Spleen (tissue), 11 donors: ENCODE results near the gene CDK3. TPM values are rescaled to one million over a fixed set of nuclear protein-coding genes. Genes with fewer than 3 reads are reported as not detected.
A peak's percentile ranks its signal among the peaks of the same experiment; 100 is the strongest.

Experiments
- DNase-seq: peaks from one replicate; pipeline ENCODE4 v3.0.0-alpha.2; 2020
- H3K27ac ChIP-seq, 8 donors: fragments of 200-600 bp; sonication (generic) in 7 of 8; 1 replicate in 4 of 8; 2 replicates in 4 of 8; pipeline versions ENCODE4 v1.5.0 to v1.8.0; 2016 to 2021; ENCODE audit warnings: inconsistent platforms in 4 of 8, mild to moderate bottlenecking in 4 of 8, moderate library complexity in 1 of 8
- H3K27me3 ChIP-seq, 7 donors: fragments of 200-600 bp; sonication (generic) in 6 of 7; replicated peaks in 1 of 7; 1 replicate in 4 of 7; 2 replicates in 3 of 7; pipeline versions ENCODE4 v1.5.0 to v1.8.0; 2016 to 2021; ENCODE audit warnings: inconsistent platforms in 3 of 7, mild to moderate bottlenecking in 1 of 7
- H3K36me3 ChIP-seq, 6 donors: fragments of 200-600 bp; sonication (generic) in 5 of 6; 1 replicate in 4 of 6; 2 replicates in 2 of 6; pipeline versions ENCODE4 v1.5.0 to v1.8.0; 2016 to 2021; ENCODE audit warnings: inconsistent platforms in 2 of 6
- H3K4me1 ChIP-seq, 6 donors: fragments of 200-600 bp; sonication (generic) in 5 of 6; 1 replicate in 3 of 6; 2 replicates in 3 of 6; pipeline versions ENCODE4 v1.5.0 to v1.8.0; 2016 to 2021; ENCODE audit warnings: inconsistent platforms in 3 of 6
- H3K4me3 ChIP-seq, 8 donors: fragments of 200-600 bp; sonication (generic) in 7 of 8; 1 replicate in 4 of 8; 2 replicates in 4 of 8; pipeline versions ENCODE4 v1.5.0 to v1.8.0; 2016 to 2021; ENCODE audit warnings: inconsistent platforms in 4 of 8, mild to moderate bottlenecking in 4 of 8, moderate library complexity in 2 of 8
- H3K9me3 ChIP-seq, 8 donors: fragments of 200-600 bp; sonication (generic) in 7 of 8; 1 replicate in 4 of 8; 2 replicates in 4 of 8; pipeline versions ENCODE4 v1.5.0 to v1.8.0; 2016 to 2021; ENCODE audit warnings: inconsistent platforms in 4 of 8
- POLR2A ChIP-seq, 3 donors: fragments of 450-650 bp; IDR thresholded peaks; one replicate each; pipeline ENCODE4 v1.5.1; 2017; ENCODE audit warnings: antibody characterized with exemption in 3 of 3, mild to moderate bottlenecking in 1 of 3
- POLR2AphosphoS5 ChIP-seq, 3 donors: sonication (generic); formaldehyde crosslinking; IDR thresholded peaks; one replicate each; pipeline ENCODE4 v1.5.1; 2017; ENCODE audit warnings: antibody characterized with exemption in 3 of 3
- WGBS, 5 donors: extraction: QIAGEN DNeasy Blood & Tissue Kit in 3 of 5; methylation state at CpG; one replicate each; pipeline versions ENCODE4 v1.1.5 to v1.1.7; 2013 to 2018; 5-methylcytosine and 5-hydroxymethylcytosine counted together
- intact Hi-C: fragments of 100-400 bp; cut with DNase I; formaldehyde crosslinking; loops from one replicate; pipeline ENCODE4 v1.15.0; 2023; ENCODE audit warnings: low total_unique reads
- polyA plus RNA-seq, 3 donors: library from polyadenylated mRNA; stranded (reverse); fragments of 200-250 nt; gene quantifications; one replicate each; pipeline ENCODE4 v1.2.1, GENCODE V29; 2013
- total RNA-seq, 7 donors: library from RNA; depleted of rRNA in 3 of 7; stranded (reverse); fragments of >200 nt in 3 of 7; fragmentation: NEBNext Ultra II Directional in 4 of 7; extraction: Animal tissue kit (Norgen Biotek cat#: 25700) in 4 of 7; gene quantifications; one replicate each; pipeline versions ENCODE4 v1.1.0 to v1.2.1, GENCODE V29; 2016 to 2021
- TF ChIP-seq, protein P1 (sequence below), 11 experiments: fragments of 200-600 bp in 7 of 11; fragments of 450-650 bp in 4 of 11; sonication (generic) in 4 of 11; IDR thresholded peaks in 8 of 11; conservative IDR thresholded peaks in 3 of 11; 1 replicate in 7 of 11; 2 replicates in 4 of 11; pipeline versions ENCODE4 v1.4.0 to v1.8.0; 2016 to 2021; ENCODE audit warnings: antibody characterized with exemption in 11 of 11, inconsistent platforms in 4 of 11, mild to moderate bottlenecking in 1 of 11
- donor health status: healthy with polysubstance abuse.
- donor health status: DM: no; HTN: no; CAD: no; lungs with moderate emphysema.
- donor health status: DM: no; HTN: no; CAD: no.
- donor health status: Bipolar disorder and iron deficiency.
- donor health status: healthy.
- donor health status: DM: no; HTN: no; CAD: no.
- donor health status: DM: yes; HTN: yes; CAD: no.

CDK3 gene
- total and polyA plus RNA-seq, 10 donors, result 6.7 to 39.8 (median 9.1) TPM

- intact Hi-C loops, result no loop called here
- no peak for DNase-seq
- Histone ChIP-seq H3K36me3 (peaks cover 0 to 54% (median 0%) of the 10 kb centered on the region in 6 donors), H3K9me3 (no peaks in the 10 kb centered on the region), H3K27me3 (no peaks in the 10 kb centered on the region), H3K27ac (peak overlapping the region in 6 of 8 donors; percentile 4 to 36 (median 28)), H3K4me3 (peak overlapping the region in 2 of 8 donors; percentile 4 to 7), H3K4me1 (peaks cover 20 to 87% (median 45%) of the 10 kb centered on the region in 6 donors)
- WGBS, 5 donors, result 72 to 88% (median 78%) methylated on average over 5 of the region's 5 CpGs
- no peak for TF ChIP-seq POLR2AphosphoS5 (IDR thresholded peaks at IDR 0.05)
- TF ChIP-seq POLR2A (IDR thresholded peaks at IDR 0.05), result no peak
- TF ChIP-seq, protein P1, sequence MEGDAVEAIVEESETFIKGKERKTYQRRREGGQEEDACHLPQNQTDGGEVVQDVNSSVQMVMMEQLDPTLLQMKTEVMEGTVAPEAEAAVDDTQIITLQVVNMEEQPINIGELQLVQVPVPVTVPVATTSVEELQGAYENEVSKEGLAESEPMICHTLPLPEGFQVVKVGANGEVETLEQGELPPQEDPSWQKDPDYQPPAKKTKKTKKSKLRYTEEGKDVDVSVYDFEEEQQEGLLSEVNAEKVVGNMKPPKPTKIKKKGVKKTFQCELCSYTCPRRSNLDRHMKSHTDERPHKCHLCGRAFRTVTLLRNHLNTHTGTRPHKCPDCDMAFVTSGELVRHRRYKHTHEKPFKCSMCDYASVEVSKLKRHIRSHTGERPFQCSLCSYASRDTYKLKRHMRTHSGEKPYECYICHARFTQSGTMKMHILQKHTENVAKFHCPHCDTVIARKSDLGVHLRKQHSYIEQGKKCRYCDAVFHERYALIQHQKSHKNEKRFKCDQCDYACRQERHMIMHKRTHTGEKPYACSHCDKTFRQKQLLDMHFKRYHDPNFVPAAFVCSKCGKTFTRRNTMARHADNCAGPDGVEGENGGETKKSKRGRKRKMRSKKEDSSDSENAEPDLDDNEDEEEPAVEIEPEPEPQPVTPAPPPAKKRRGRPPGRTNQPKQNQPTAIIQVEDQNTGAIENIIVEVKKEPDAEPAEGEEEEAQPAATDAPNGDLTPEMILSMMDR (IDR thresholded peaks at IDR 0.05 in 8 of 11, conservative IDR thresholded peaks at IDR 0.05 in 3 of 11), result no peak
These were observed 24.9 kb upstream of the CDK3 start for GRCh38 chr17:75975757-75976174.

- H3K4me3 ChIP-seq, result peak overlapping the region in 2 of 8 donors; percentile 4 to 7
- intact Hi-C loops, result no loop called here
These were observed 24.3 kb upstream of the CDK3 start for GRCh38 chr17:75976175-75976848.

GRCh38 chr17:75978938-75979704 is 21.5 kb upstream of the CDK3 start, which contains the start of the genes ACOX1 and TEN1:
TSS of gene ACOX1 (minus strand) at chr17:75979166. CDS start at chr17:75979073, 93 bp downstream.
TSS of gene TEN1 (plus strand) at chr17:75979240. CDS start at chr17:75986193, 6,953 bp downstream.
- DNase-seq, result peak; percentile 99
- H3K27me3 ChIP-seq, result no peaks in the 10 kb centered on the region
- WGBS, 5 donors, result 0 to 1% (median 0%) methylated on average over 23 to 72 of the region's 72 CpGs
- peaks cover 24 to 87% (median 50%) of the 10 kb centered on the region in 6 donors for H3K4me1 ChIP-seq
- peak within 1 kb of the TSS; percentile 67 to 92 (median 76) for H3K4me3 ChIP-seq
- H3K36me3 ChIP-seq, result peaks cover 0 to 20% (median 0%) of the 10 kb centered on the region in 6 donors
- H3K9me3 ChIP-seq, result no peaks in the 10 kb centered on the region
- H3K27ac ChIP-seq, result peak within 1 kb of the TSS; percentile 92 to 99 (median 98)
- intact Hi-C loops, result no loop called here
- TF ChIP-seq POLR2A (IDR thresholded peaks at IDR 0.05) (peak; percentile 2 to 88 (median 53)), POLR2AphosphoS5 (IDR thresholded peaks at IDR 0.05) (peak; percentile 93 to 98 (median 94))
- TF ChIP-seq, protein P1 (IDR thresholded peaks at IDR 0.05 in 8 of 11, conservative IDR thresholded peaks at IDR 0.05 in 3 of 11), result peak in 9 of 11 experiments; percentile 29 to 70 (median 55)

More at GRCh38 chr17:75976175-75976848, 24.3 kb upstream of the CDK3 start:
- no peaks in the 10 kb centered on the region for H3K9me3 ChIP-seq
- H3K27ac ChIP-seq, result peak overlapping the region in 5 of 8 donors; percentile 4 to 36 (median 23)
- peaks cover 20 to 87% (median 48%) of the 10 kb centered on the region in 6 donors for H3K4me1 ChIP-seq
- TF ChIP-seq POLR2AphosphoS5 (IDR thresholded peaks at IDR 0.05) (no peak), POLR2A (IDR thresholded peaks at IDR 0.05) (no peak)
- TF ChIP-seq, protein P1 (IDR thresholded peaks at IDR 0.05 in 8 of 11, conservative IDR thresholded peaks at IDR 0.05 in 3 of 11), result no peak
- no peak for DNase-seq
- 70 to 84% (median 76%) methylated on average over 9 of the region's 9 CpGs for WGBS, 5 donors
- H3K36me3 ChIP-seq, result peaks cover 0 to 48% (median 0%) of the 10 kb centered on the region in 6 donors
- no peaks in the 10 kb centered on the region for H3K27me3 ChIP-seq
